SK-N-SH (cell line): ENCODE results near the gene ARFGAP1.

Experiments used
- CTCF ChIP-seq: fragments of 200-600 bp; sonication (generic); IDR thresholded peaks from 2 replicates; pipeline ENCODE4 v1.6.1; 2017; ENCODE audit warnings: antibody characterized with exemption, mild to moderate bottlenecking, moderate library complexity
- POLR2AphosphoS5 ChIP-seq: IDR thresholded peaks from 2 replicates; pipeline ENCODE4 v1.6.1; 2012; ENCODE audit warnings: low read depth, low read length

GRCh38 chr20:63268671-63269439 is 3.8 kb upstream of the ARFGAP1 start:
- no peak for TF ChIP-seq CTCF
- no peak for TF ChIP-seq POLR2AphosphoS5
